COR-L47 (cell line): ENCODE measurements around the gene AMIGO1.
"Not testable (repeated sequence)": the region's sequence is repeated elsewhere in the genome, so short reads cannot be mapped to it uniquely, and the experiment has no call there.

Experiments
- DNase-seq: peaks from one replicate; lab custom pipeline; 2025; lab: John Stamatoyannopoulos, UW

AMIGO1 gene

DNA sequence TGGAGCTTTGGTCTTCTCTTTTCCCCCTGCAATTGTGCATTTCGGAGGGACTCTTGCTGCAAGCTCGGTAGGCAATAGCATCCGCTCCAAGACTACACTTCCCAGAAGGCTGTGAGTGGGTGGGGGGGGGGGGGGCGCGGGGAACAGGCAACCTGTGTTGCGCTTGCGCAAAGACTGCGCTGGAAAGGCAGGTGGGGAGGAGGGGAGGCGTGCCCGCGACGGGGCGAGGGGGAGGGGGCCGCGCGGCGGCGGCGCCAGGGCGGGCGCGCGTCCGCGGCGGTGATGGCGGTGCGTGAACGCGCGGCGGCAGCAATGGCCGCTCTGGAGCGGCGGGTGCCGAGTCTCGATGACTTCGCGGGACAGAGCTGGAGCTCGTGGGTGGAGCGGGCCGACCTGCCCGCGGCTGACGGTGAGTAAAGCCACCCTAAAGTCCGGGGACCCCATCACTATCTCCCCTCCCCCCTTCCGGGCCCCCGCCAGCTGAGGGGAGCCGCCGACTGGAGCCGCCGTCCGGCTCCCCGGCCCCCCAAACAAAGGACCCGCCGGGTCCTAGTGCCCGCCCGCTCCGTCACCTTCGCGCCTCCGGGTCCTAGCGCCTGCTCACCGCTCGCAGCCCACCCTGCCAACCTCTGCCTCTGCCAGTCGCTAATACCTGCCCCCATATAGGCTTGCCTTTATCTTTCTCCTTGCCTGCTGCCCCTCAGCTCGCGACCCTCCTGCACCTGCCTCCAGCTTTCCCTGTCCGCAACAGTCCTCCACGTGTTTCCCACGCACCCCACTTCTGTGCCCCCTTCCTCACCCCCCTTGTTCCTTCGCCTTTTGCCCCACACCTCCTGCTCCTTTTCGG, 25.6 kb downstream of the AMIGO1 start, which contains the start of gene ATXN7L2:
Gene ATXN7L2, plus strand, starts transcription at position 234 of the 847 bp plus-strand sequence. Its CDS starts 49 bp downstream, at position 283.
- peak; percentile 87 for DNase-seq

DNA sequence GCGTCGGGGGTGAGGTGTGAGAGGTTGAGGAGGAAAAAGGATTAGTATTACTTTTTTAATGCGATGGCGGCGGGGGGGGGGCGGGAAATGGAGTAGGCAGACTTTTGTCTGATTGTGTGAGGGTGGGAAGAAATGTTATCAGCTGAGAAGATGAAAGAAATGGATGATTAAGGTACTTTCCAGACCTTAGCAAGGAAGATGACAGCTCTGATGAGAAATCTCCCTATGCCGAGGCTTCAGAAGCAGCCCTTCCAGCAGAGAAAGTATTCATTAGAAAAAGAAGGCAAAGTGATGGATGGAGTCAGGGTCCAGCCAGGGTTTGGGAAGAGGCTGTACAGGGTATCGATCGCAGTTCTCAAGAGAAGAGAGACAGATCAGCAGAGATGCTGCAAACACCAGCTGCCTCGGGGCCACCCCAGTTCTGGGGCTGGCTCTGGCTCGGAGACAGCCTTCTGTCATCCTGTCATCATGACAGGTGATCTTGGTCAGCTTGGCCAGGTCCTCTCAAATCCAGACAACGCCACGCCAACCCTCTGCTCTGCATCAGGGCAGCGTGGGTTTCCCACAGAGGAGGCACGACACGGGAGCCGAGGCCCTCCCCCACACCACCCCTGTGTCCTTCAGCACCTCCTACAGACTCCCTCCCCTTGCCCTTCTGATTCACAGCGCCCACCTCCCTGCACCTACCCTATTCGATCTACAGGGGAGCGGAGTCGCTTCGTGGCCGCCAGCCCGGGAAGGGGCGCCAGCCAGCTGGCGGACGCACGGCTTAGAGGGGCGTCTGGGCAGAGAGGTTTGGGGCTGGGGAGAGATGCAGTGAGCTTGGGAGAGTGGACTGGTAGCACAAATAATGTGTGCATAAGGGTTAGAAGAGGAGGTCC, 26.5 kb downstream of the AMIGO1 start:
- peak; percentile 72 for DNase-seq

DNA sequence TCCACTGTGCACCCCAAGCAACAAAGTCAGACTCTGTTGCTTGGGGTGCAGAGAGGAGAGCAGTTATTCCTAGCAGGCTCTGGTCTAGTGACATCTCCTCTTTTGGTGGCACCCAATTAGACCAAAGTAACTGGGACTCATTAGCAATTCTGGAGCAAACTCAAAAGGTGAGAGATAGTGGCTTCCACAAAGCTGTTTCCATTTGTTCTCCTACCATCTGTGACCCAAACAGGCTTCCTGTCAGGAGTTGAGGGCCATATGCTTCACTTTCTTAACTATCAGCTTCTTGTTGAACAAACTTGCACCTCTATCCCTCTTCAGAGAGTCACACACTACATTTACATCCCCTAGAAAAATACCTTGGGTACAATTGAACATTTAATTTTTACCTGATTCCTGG, 27.3 kb downstream of the AMIGO1 start:
- DNase-seq = no peak

DNA sequence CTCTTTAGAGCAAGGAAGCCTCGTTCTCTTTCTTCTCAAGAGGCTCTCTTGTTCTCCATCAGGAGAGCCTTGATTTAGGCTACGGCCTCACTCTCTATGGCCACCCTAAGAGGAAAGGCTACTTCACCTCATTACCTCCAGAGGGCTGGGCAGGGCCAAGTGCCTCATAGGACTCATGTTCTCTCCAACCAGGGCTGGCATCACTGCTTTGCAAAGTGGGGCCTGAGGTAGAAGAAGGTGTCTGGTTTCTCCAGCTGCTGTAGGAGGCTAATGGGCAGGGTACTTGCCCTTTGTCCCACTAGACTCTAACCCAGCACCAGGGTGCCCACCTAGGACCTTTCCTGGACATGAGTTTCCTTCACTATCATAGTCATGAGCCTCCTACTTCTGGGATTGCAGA, 27.9 kb downstream of the AMIGO1 start:
- DNase-seq = no peak

DNA sequence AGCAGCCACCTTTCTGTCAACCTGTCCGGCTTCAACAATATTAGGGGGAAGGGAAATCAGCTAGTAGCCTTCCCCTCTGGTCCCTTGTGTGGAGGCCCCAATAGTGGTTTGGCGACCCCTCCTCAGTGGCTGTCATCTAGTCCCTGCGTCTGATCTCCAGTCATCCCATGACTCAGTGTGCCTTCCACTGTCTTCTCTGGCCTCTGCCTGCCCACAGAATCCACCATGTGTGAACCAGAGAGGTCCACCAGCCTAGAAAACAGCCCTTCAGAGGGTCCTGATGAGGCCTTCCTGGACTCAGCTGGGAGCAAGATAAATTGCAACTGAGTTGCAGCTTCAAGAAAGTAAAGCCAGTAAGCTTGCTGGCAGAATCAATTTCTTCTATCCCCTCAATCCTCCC, 29.6 kb downstream of the AMIGO1 start:
- DNase-seq = no peak

DNA sequence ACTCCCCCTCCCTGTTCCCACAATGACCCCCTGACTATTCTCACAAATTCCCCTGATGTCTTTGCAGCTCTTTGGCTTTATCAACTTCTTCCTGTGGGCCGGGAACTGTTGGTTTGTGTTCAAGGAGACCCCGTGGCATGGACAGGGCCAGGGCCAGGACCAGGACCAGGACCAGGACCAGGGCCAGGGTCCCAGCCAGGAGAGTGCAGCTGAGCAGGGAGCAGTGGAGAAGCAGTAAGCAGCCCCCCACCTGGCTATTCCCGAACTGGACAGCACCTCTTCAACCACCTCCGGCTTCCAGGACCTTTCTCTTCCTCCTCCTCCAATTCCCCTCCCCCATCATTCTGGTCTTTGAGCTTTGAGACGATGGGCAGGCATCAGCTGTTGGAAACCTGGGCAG, 30.2 kb downstream of the AMIGO1 start:
- no peak for DNase-seq

DNA sequence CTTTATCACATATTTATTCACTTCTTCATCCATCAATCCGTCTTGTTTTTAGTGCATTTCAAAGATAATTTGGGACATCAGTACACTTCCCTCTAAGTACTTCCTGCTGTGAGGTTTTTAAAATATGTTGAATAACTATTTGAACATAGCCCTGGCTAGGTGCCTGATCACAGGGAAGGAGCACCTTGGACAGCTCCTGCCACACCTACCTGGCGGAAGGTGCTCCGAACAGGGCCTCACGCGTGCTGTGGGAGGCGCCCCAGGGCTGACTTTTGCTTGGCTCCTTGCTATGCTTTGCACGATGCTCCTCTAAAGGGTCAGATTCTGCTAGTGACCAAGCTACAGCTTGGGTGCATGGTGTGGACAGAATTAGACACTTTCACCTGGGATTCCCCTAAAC, 30.7 kb downstream of the AMIGO1 start:
- no peak for DNase-seq

DNA sequence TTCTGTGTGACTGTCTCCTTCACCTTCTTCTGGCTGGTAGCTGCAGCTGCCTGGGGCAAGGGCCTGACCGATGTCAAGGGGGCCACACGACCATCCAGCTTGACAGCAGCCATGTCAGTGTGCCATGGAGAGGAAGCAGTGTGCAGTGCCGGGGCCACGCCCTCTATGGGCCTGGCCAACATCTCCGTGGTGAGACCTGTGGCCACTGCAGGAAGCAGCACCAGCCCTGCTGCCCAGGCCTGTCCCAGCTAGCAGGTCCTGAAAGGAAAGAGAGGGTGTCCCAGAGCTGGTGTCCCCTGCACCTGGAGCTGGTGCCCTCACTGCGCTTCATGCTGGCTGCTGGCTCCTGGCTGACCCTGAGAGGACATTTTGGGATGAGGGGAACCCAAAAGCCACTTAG, 31.7 kb downstream of the AMIGO1 start:
- DNase-seq = no peak

DNA sequence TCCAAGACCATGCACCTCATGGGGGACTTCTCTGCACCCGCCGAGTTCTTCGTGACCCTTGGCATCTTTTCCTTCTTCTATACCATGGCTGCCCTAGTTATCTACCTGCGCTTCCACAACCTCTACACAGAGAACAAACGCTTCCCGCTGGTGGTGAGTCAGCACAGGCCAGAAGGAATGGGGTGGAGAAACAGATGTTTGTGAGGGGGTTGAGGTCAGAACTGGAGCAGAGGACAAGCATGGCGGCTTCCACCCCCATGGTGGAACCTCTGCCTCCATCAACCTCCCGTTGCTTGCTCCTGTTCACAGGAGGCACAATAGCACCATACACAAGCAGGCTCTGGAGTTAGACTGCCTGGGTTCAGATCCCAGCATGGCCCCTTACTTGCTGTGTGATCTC, 32.7 kb downstream of the AMIGO1 start:
- DNase-seq = no peak

DNA sequence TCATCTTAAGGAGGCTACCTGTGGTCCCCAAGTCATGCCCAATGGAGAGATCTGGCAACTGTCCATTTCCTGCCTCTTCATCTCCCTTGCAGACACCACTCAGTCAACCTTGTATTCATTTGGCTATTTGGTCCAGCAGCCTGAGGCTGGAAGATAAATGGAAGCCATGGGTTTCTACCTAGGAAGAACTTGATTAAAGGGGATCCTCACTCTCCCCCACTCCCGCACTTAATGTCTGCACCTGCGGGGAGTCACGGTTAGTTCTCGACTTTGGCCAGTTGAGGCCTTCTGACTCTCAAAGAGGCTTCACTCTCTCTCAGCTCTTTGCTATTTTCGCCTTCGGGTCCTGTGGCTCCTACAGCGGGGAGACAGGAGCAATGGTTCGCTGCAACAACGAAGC, 34.3 kb downstream of the AMIGO1 start:
- no peak for DNase-seq

DNA sequence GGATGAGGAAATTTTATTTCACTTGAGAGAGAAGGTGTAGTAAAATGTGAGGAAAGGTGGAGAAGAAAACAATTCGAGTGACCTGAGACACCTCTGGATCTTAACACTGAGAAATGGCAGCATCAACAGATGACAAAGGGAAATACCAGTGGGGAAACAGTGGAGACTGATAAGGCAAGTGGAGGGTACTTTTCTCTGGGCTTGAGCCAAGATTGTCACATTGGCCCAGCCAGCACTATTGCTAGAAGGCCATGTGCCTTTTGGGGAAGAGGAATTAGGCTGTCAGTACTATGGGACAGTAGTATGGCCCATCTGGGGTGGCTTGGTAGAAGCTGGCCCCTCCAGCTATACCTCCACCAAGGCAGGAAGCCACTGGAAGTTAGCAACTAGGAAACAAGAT, 34.8 kb downstream of the AMIGO1 start:
- no peak for DNase-seq

DNA sequence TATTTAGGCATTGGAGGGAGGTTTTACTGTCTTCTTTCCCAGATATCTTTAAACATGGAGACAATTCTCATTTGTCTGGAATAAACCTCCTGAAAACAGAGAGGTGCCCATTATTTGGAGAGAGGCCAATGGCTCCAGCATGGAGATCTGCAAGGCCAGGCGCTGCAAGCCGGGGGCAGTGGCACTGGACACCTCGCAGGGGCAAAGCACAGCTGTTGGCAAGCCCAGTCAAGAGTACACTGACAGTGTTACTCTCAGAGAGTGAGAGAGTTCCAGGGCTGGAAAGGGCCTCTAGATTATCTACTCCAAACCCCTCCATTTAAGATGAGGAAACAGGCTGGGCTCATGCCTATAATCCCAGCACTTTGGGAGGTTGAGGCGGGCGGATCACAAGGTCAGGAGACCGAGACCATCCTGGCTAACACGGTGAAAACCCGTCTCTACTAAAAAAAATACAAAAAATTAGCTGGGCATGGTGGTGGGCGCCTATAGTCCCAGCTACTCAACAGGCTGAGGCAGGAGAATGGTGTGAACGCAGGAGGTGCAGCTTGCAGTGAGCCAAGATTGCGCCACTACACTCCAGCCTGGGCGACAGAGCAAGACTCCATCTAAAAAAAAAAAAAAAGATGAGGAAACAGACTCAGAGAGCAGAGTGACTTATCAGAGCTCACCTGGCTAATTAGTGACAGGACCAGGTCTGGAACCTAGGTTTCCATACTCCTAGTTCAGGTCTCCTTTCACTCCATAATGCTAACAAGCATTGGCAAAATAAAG, 36.1 kb downstream of the AMIGO1 start:
- not testable (repeated sequence) for DNase-seq

DNA sequence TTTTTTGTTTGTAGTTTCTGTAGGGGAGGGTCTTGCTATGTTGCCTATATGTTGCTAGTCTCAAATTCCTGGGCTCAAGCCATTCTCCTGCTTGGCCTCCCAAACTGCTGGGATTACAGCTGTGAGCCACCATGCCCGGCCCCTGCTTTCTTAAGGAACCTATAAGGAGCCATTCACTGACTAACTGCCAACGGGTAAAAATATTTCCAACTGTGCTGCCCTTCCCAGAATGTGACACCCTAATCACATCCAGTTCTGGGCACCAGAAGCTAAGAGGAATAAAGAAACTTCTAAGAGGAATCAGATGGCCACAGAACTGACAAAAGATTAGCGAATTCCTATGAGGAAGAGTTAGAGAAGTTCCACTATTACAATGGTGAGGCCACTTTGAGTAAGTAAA, 36.7 kb downstream of the AMIGO1 start:
- DNase-seq = no peak

DNA sequence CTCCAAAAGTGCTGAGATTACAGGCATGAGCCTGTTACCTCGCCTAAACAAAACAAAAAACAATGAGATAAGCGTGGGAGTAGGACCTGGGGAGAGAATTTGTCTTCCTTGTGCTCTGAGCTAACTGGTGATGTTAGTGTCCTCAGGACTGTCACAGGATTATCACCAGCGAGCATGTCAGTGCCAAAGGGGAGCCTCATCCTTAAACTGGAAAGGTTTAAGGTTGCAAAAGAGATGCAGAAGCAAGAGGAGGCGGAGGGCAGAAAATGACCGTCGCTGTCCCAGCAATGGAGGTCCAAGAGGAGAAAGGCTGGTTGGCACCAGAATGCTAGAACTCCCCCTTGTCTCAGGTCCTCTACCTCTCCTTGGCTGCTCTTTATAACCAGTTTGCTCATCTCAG, 39.3 kb downstream of the AMIGO1 start:
- DNase-seq = no peak

DNA sequence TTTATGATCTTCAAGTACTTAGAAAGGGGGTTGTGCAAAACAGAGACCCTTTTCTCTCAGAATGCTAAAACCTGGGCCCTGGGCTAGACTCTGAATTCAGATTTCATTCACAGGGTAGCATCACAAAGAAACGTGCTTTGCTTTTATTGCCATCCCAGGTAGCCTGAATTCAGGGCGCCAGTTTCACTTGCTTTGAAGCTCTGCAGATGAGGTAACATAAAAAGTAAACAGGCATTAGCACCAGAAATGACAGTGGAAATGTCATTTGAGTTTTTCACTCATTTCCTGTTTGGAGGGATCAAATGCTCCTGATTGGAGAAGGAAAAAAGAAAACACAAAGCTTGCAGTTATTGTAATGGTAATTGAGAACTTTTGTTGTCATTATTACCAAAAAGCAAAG, 40.6 kb downstream of the AMIGO1 start:
- no peak for DNase-seq

DNA sequence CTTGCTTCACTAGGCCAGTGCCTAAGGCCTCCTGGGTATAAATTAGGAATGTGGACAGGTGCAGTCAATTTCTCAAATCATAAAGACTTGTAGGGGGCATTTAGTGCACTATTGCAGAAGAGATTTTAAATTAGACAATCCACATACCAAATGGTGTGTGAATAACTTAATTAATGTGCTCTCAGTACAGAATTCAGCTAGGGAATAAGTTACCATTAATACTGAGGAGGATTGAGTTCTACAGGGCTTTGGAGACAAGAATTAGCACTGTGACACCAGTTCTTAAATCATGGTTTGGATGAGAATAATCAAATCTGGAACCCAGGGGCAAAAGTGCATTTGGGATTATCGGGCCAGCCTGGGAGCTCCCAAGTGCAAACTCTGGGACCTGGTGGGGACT, 41.5 kb downstream of the AMIGO1 start:
- no peak for DNase-seq

DNA sequence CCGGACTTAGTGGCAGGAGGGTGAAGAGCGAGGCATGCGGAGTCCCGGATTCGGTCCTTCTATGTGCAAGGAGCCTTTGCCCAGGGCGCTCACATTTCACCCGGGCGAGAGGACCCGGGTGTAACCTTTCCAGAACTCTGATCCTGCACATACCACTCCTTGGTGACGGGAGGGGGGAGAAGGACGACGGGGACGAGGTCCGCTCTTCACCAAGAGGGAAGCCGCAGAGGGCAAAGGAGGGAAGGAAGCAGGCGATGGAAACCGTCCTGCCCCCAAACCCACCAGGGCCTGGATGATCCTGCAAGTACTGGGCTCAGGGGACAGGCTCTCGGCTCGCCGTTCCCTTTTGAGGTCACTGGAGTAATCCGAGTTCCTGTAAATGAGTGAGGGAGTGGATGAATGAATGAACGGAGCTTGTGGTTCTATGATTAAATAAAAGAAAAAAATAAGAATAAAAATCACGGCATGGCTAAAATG, 42.2 kb downstream of the AMIGO1 start:
- DNase-seq = no peak

DNA sequence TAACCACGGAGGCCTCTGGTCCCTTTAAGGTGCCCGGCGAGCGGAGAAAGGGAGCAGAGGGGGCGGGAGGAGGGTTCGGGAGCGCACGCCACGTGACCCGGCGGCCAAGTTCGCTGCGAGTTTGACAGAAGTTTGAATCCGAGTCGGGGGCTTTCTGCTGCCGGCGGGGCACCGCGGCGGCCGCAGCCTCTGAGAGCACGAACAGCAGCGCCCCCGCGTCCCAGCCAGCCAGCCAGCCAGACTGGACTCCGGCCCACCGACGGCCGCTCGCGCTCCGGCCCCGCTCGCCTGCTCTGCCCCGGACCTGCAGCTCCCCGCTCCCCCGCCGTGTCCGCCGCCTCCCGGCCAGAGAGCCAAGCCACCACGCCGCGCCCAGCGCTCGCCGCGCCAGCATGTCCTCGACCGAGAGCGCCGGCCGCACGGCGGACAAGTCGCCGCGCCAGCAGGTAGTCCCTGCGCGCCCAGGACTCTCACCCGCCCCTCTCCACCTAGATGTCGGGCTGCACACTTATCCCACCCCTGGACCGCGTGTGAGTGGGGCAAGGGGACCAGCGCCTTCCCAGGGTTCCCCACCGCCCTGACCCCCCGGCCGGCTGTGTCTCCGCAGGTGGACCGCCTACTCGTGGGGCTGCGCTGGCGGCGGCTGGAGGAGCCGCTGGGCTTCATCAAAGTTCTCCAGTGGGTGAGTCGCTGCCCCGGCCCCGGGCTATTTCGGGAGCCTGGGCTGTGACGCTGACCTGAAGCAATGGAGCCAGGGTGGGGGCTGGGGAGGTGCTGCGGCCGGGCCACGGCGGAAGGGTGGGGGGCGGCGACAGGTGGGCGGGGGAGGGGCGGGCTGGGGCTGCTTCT, 42.9 kb downstream of the AMIGO1 start, which contains the start of gene SYPL2:
Gene SYPL2, plus strand, starts transcription at position 95 of the 849 bp plus-strand sequence. Its CDS starts 298 bp downstream, at position 393.
- no peak for DNase-seq

DNA sequence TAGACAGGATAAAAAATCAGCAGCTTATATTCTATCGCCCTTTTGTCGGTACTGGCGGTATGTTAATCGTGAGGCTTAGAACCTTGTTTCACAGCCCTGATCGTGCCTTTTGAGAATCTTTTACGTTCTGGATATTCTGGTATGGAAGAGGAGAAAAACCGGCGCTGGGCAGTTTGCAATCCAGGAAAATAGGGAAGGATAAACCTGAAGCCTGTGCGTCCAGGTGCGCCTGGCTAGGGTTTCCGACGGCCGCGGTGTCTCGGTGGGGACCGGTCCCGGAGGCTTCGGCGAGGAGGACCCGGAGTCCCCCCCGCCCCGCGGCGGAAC, 43.4 kb downstream of the AMIGO1 start:
- DNase-seq = no peak

DNA sequence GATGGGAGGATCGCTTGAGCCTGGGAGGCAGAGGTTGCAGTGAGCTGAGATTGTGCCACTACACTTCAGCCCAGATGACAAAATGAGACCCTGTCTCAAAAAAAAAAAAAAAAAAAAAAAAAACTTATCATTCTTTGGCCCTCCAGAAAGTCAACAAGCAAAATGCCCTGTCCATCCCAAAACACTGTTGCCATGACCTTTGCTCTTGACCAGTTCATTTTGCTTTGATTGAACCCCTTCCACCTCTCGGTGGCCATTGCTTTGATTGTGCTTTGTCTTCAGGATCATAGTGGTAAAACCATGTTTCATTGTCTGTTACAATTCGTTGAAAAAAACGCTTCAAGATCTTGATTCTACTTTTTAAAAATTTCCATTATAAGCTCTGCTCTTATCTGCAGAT, 51.7 kb downstream of the AMIGO1 start:
- no peak for DNase-seq

DNA sequence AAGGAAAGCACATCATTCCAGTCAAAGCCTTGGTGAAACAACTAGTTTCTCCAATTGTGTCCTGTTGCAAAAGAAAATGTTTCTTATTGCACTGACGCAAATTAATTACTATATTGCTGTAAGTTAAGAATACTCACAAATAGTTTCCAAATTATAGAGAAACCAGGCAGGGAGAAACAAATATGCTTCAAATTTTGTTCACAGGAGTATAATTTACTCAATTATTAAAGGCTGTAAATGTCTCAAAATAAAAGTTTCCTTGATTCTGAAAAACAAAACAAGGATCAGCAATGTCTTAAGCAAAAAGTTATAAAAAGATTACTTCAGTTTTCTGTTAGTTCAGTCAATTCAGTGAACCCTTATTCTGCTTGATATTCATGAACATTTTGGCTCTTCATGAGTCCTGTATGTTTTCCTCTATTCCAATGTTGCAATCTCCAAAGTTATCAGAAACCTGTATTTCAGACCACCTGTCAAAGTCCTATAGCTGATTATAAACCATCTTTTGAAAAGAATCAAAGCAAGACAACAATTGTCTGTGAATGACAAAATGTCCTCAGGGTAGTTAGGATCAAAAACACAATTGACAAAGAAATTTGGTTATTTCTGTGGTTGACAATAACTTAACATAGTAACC, 54.9 kb downstream of the AMIGO1 start:
- DNase-seq = no peak
